ENCODE results near the gene DDIT3. TPM values are rescaled to one million over a fixed set of nuclear protein-coding genes. Genes with fewer than 3 reads are reported as not detected.

DDIT3 gene
- total RNA-seq, 2 experiments from 2014 or later = 9.6 to 9.8 TPM

GRCh38 chr12:57467212-57467874 is 53.0 kb downstream of the DDIT3 start:
- ChIA-PET POLR2A (no interaction called here), CTCF (no interaction called here)

Other genes starting within 250 kb of the DDIT3 start
- 10 to 100 TPM; 28.0 to 29.7 TPM for gene R3HDM2, start 89.5 kb downstream of the DDIT3 start, total RNA-seq
- gene INHBC, start 85.7 kb downstream of the DDIT3 start, total RNA-seq = not detected
- 1 to 10 TPM; 1.1 to 1.2 TPM for gene INHBE, start 65.2 kb downstream of the DDIT3 start, total RNA-seq
- under 1 TPM; 0.46 to 0.50 TPM for gene GLI1, start 60.7 kb downstream of the DDIT3 start, total RNA-seq
- gene ARHGAP9, start 40.6 kb downstream of the DDIT3 start, total RNA-seq = 100 to 1,000 TPM; 130 to 133 TPM
- gene MARS1, start 32.4 kb downstream of the DDIT3 start, total RNA-seq = 100 to 1,000 TPM; 438 to 455 TPM
- gene MBD6, start 2.3 kb upstream of the DDIT3 start, total RNA-seq = 10 to 100 TPM; 53.3 to 53.4 TPM
- gene DCTN2, start 26.7 kb upstream of the DDIT3 start, total RNA-seq = 10 to 100 TPM; 84.3 to 88.2 TPM
- 1 to 10 TPM; 1.7 to 2.0 TPM for gene KIF5A, start 29.5 kb upstream of the DDIT3 start, total RNA-seq
- gene PIP4K2C, start 70.7 kb upstream of the DDIT3 start, total RNA-seq = 10 to 100 TPM; 22.3 to 24.4 TPM
- gene DTX3, start 84.3 kb upstream of the DDIT3 start, total RNA-seq = 10 to 100 TPM; 13.3 to 14.5 TPM
- 1 to 10 TPM; 1.6 to 2.3 TPM for gene ARHGEF25, start 90.9 kb upstream of the DDIT3 start, total RNA-seq
- 1 to 10 TPM; 3.2 TPM for gene B4GALNT1, start 112.7 kb upstream of the DDIT3 start, total RNA-seq
- gene OS9, start 173.6 kb upstream of the DDIT3 start, total RNA-seq = 10 to 100 TPM; 77.3 to 83.5 TPM
- 10 to 100 TPM; 29.3 to 29.7 TPM for gene AGAP2, start 218.2 kb upstream of the DDIT3 start, total RNA-seq
- 10 to 100 TPM in 1 of 2 experiments, 1 to 10 TPM in 1; 8.6 to 10.6 TPM for gene TSPAN31, start 224.5 kb upstream of the DDIT3 start, total RNA-seq
- gene CDK4, start 231.8 kb upstream of the DDIT3 start, total RNA-seq = 100 to 1,000 TPM; 297 to 307 TPM
- 10 to 100 TPM; 27.0 to 27.6 TPM for gene MARCHF9, start 234.6 kb upstream of the DDIT3 start, total RNA-seq
- 10 to 100 TPM; 10.8 to 11.4 TPM for gene CYP27B1, start 246.6 kb upstream of the DDIT3 start, total RNA-seq